ENCODE data around the gene C10orf62.
A peak's percentile ranks its signal among the peaks of the same experiment; 100 is the strongest.
"Not testable (repeated sequence)": the region's sequence is repeated elsewhere in the genome, so short reads cannot be mapped to it uniquely, and the experiment has no call there.

The C10orf62 gene

GRCh38 chr10:97566336-97566996 lies 23.1 kb upstream of the C10orf62 start:
- DNase-seq: no peak

- DNase-seq: no peak
Measured at GRCh38 chr10:97567891-97568290, 21.6 kb upstream of the C10orf62 start.

- DNase-seq: no peak
Measured at GRCh38 chr10:97570146-97570788, 19.3 kb upstream of the C10orf62 start.

- no peak for DNase-seq
Measured at GRCh38 chr10:97570789-97571471, 18.6 kb upstream of the C10orf62 start.

GRCh38 chr10:97571622-97572021 lies 17.9 kb upstream of the C10orf62 start:
- DNase-seq: no peak

GRCh38 chr10:97572214-97572989 lies 17.1 kb upstream of the C10orf62 start, which contains the start of gene ANKRD2:
TSS of gene ANKRD2 (plus strand) at chr10:97572779. CDS start at chr10:97572789, 10 bp downstream.
- peak; percentile 76 for DNase-seq

GRCh38 chr10:97573021-97573420 lies 16.5 kb upstream of the C10orf62 start:
- no peak for DNase-seq

GRCh38 chr10:97573672-97574071 lies 15.8 kb upstream of the C10orf62 start:
- no peak for DNase-seq

GRCh38 chr10:97574374-97575126 lies 15.0 kb upstream of the C10orf62 start:
- no peak for DNase-seq

- DNase-seq: no peak
Measured at GRCh38 chr10:97575127-97575668, 14.3 kb upstream of the C10orf62 start.

- not testable (repeated sequence) for DNase-seq
Measured at GRCh38 chr10:97576487-97576886, 13.0 kb upstream of the C10orf62 start.

- DNase-seq: no peak
Measured at GRCh38 chr10:97577701-97578100, 11.8 kb upstream of the C10orf62 start.

- no peak for DNase-seq
Measured at GRCh38 chr10:97578171-97578844, 11.2 kb upstream of the C10orf62 start.

GRCh38 chr10:97580421-97581367 lies 8.8 kb upstream of the C10orf62 start:
- no peak for DNase-seq

- DNase-seq: no peak
Measured at GRCh38 chr10:97582169-97582568, 7.4 kb upstream of the C10orf62 start.

GRCh38 chr10:97583476-97583875 lies 6.0 kb upstream of the C10orf62 start:
- DNase-seq: no peak

- no peak for DNase-seq
Measured at GRCh38 chr10:97584060-97584797, 5.3 kb upstream of the C10orf62 start, which contains the start of gene HOGA1. TSS of gene HOGA1 (plus strand) at chr10:97584389. CDS start at chr10:97584704, 315 bp downstream.

- no peak for DNase-seq
Measured at GRCh38 chr10:97584798-97585438, 4.6 kb upstream of the C10orf62 start.

GRCh38 chr10:97585439-97585811 lies 4.1 kb upstream of the C10orf62 start:
- DNase-seq: no peak

Data from activated CD8-positive, alpha-beta memory T cell treated with anti-CD3 and anti-CD28 coated beads for 24 hours (primary cell).